ENCODE measurements around the gene MGARP.

The MGARP gene

DNA sequence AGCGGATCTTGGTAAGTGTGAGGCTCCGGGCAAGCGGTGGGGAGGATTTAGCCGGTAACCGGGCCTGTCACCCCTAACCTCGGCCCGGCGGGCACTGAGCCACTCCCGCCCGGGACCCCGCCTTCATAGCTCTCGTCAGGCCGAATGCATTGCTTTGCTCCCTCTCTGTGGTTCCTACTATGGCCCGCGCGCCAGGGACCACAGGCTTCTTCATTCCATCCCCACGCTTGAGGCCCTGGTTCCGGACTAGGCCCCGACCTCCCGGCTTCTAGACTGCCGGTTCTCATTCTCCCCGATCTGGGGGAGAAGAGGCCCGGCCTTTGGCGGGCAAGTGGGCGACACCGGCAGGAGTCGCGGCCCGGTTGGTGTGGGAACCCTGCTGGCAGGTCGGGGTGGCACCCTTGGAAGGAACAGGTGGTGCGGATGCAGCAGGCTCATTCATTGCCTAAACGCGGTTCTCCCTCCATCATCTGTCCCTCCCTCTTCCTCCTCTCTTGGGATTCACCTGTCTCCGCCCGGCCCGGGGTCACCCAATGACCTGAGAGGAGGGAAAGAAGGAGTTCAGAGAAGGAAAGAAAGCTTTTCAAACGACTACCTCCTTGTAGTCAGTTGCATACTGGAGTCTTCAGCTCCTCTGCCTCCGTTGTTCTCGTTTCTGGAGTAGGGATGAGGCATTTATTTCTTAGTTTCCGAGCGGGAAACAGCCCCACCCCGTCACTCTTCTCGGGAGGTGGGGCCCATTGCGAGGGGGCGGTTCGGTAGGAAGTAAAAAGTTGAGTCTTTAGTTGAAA lies 22.0 kb upstream of the MGARP start, which contains the start of gene NDUFC1 (continued):
- TF ChIP-seq, protein P1, sequence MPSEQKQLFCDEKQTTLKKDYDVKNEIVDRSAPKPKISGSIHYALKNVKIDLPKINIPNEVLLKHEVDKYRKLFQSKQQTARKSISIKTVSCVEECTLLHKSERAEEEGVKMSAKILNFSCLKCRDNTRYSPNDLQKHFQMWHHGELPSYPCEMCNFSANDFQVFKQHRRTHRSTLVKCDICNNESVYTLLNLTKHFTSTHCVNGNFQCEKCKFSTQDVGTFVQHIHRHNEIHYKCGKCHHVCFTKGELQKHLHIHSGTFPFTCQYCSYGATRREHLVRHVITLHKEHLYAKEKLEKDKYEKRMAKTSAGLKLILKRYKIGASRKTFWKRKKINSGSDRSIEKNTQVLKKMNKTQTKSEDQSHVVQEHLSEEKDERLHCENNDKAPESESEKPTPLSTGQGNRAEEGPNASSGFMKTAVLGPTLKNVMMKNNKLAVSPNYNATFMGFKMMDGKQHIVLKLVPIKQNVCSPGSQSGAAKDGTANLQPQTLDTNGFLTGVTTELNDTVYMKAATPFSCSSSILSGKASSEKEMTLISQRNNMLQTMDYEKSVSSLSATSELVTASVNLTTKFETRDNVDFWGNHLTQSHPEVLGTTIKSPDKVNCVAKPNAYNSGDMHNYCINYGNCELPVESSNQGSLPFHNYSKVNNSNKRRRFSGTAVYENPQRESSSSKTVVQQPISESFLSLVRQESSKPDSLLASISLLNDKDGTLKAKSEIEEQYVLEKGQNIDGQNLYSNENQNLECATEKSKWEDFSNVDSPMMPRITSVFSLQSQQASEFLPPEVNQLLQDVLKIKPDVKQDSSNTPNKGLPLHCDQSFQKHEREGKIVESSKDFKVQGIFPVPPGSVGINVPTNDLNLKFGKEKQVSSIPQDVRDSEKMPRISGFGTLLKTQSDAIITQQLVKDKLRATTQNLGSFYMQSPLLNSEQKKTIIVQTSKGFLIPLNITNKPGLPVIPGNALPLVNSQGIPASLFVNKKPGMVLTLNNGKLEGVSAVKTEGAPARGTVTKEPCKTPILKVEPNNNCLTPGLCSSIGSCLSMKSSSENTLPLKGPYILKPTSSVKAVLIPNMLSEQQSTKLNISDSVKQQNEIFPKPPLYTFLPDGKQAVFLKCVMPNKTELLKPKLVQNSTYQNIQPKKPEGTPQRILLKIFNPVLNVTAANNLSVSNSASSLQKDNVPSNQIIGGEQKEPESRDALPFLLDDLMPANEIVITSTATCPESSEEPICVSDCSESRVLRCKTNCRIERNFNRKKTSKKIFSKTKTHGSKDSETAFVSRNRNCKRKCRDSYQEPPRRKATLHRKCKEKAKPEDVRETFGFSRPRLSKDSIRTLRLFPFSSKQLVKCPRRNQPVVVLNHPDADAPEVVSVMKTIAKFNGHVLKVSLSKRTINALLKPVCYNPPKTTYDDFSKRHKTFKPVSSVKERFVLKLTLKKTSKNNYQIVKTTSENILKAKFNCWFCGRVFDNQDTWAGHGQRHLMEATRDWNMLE (tag by site-specific recombination; conservative IDR thresholded peaks at IDR 0.05; ENCODE audit: low read depth): no peak
- TF ChIP-seq ZNF521 (tag by site-specific recombination; IDR thresholded peaks at IDR 0.05) (no peak), ZNF621 (tag by site-specific recombination; IDR thresholded peaks at IDR 0.05) (no peak), SP3 (tag by site-specific recombination; IDR thresholded peaks at IDR 0.05) (peak; percentile 71; the same call in 1 of the 2 replicates), ZBTB48 (tag by site-specific recombination; IDR thresholded peaks at IDR 0.05) (0 out of 2 replicates have a peak, but pooled peaks have one; percentile 46), ZNF510 (tag by site-specific recombination; IDR thresholded peaks at IDR 0.05; ENCODE audit: insufficient replicate concordance) (no peak), ZNF391 (tag by site-specific recombination; IDR thresholded peaks at IDR 0.05; ENCODE audit: borderline replicate concordance, low read depth) (no peak), ZNF561 (tag by site-specific recombination; IDR thresholded peaks at IDR 0.05; ENCODE audit: borderline replicate concordance) (no peak), ZNF114 (tag by site-specific recombination; IDR thresholded peaks at IDR 0.05) (no peak), BCL11A (tag by site-specific recombination; IDR thresholded peaks at IDR 0.05; ENCODE audit: low read depth) (no peak), RBAK (tag by site-specific recombination; IDR thresholded peaks at IDR 0.05) (no peak)
- TF ChIP-seq, protein P2, sequence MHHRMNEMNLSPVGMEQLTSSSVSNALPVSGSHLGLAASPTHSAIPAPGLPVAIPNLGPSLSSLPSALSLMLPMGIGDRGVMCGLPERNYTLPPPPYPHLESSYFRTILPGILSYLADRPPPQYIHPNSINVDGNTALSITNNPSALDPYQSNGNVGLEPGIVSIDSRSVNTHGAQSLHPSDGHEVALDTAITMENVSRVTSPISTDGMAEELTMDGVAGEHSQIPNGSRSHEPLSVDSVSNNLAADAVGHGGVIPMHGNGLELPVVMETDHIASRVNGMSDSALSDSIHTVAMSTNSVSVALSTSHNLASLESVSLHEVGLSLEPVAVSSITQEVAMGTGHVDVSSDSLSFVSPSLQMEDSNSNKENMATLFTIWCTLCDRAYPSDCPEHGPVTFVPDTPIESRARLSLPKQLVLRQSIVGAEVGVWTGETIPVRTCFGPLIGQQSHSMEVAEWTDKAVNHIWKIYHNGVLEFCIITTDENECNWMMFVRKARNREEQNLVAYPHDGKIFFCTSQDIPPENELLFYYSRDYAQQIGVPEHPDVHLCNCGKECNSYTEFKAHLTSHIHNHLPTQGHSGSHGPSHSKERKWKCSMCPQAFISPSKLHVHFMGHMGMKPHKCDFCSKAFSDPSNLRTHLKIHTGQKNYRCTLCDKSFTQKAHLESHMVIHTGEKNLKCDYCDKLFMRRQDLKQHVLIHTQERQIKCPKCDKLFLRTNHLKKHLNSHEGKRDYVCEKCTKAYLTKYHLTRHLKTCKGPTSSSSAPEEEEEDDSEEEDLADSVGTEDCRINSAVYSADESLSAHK (tag by site-specific recombination; IDR thresholded peaks at IDR 0.05): no peak
- TF ChIP-seq, protein P3, sequence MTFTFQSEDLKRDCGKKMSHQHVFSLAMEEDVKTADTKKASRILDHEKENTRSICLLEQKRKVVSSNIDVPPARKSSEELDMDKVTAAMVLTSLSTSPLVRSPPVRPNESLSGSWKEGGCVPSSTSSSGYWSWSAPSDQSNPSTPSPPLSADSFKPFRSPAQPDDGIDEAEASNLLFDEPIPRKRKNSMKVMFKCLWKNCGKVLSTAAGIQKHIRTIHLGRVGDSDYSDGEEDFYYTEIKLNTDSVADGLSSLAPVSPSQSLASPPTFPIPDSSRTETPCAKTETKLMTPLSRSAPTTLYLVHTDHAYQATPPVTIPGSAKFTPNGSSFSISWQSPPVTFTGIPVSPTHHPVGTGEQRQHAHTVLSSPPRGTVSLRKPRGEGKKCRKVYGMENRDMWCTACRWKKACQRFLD (tag by site-specific recombination; IDR thresholded peaks at IDR 0.05): 0 out of 2 replicates have a peak, but pooled peaks have one; percentile 35
- TF ChIP-seq, protein P4, sequence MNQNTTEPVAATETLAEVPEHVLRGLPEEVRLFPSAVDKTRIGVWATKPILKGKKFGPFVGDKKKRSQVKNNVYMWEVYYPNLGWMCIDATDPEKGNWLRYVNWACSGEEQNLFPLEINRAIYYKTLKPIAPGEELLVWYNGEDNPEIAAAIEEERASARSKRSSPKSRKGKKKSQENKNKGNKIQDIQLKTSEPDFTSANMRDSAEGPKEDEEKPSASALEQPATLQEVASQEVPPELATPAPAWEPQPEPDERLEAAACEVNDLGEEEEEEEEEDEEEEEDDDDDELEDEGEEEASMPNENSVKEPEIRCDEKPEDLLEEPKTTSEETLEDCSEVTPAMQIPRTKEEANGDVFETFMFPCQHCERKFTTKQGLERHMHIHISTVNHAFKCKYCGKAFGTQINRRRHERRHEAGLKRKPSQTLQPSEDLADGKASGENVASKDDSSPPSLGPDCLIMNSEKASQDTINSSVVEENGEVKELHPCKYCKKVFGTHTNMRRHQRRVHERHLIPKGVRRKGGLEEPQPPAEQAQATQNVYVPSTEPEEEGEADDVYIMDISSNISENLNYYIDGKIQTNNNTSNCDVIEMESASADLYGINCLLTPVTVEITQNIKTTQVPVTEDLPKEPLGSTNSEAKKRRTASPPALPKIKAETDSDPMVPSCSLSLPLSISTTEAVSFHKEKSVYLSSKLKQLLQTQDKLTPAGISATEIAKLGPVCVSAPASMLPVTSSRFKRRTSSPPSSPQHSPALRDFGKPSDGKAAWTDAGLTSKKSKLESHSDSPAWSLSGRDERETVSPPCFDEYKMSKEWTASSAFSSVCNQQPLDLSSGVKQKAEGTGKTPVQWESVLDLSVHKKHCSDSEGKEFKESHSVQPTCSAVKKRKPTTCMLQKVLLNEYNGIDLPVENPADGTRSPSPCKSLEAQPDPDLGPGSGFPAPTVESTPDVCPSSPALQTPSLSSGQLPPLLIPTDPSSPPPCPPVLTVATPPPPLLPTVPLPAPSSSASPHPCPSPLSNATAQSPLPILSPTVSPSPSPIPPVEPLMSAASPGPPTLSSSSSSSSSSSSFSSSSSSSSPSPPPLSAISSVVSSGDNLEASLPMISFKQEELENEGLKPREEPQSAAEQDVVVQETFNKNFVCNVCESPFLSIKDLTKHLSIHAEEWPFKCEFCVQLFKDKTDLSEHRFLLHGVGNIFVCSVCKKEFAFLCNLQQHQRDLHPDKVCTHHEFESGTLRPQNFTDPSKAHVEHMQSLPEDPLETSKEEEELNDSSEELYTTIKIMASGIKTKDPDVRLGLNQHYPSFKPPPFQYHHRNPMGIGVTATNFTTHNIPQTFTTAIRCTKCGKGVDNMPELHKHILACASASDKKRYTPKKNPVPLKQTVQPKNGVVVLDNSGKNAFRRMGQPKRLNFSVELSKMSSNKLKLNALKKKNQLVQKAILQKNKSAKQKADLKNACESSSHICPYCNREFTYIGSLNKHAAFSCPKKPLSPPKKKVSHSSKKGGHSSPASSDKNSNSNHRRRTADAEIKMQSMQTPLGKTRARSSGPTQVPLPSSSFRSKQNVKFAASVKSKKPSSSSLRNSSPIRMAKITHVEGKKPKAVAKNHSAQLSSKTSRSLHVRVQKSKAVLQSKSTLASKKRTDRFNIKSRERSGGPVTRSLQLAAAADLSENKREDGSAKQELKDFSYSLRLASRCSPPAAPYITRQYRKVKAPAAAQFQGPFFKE (tag by site-specific recombination; IDR thresholded peaks at IDR 0.05; ENCODE audit: borderline replicate concordance): no peak
- TF ChIP-seq, protein P5, sequence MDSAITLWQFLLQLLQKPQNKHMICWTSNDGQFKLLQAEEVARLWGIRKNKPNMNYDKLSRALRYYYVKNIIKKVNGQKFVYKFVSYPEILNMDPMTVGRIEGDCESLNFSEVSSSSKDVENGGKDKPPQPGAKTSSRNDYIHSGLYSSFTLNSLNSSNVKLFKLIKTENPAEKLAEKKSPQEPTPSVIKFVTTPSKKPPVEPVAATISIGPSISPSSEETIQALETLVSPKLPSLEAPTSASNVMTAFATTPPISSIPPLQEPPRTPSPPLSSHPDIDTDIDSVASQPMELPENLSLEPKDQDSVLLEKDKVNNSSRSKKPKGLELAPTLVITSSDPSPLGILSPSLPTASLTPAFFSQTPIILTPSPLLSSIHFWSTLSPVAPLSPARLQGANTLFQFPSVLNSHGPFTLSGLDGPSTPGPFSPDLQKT (IDR thresholded peaks at IDR 0.05; ENCODE audit: borderline replicate concordance, low read depth, low read length): no peak
- TF ChIP-seq, protein P6, sequence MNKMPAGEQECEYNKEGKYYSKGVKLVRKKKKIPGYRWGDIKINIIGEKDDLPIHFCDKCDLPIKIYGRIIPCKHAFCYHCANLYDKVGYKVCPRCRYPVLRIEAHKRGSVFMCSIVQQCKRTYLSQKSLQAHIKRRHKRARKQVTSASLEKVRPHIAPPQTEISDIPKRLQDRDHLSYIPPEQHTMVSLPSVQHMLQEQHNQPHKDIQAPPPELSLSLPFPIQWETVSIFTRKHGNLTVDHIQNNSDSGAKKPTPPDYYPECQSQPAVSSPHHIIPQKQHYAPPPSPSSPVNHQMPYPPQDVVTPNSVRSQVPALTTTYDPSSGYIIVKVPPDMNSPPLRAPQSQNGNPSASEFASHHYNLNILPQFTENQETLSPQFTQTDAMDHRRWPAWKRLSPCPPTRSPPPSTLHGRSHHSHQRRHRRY (tag by site-specific recombination; IDR thresholded peaks at IDR 0.05): no peak
- TF ChIP-seq, protein P7, sequence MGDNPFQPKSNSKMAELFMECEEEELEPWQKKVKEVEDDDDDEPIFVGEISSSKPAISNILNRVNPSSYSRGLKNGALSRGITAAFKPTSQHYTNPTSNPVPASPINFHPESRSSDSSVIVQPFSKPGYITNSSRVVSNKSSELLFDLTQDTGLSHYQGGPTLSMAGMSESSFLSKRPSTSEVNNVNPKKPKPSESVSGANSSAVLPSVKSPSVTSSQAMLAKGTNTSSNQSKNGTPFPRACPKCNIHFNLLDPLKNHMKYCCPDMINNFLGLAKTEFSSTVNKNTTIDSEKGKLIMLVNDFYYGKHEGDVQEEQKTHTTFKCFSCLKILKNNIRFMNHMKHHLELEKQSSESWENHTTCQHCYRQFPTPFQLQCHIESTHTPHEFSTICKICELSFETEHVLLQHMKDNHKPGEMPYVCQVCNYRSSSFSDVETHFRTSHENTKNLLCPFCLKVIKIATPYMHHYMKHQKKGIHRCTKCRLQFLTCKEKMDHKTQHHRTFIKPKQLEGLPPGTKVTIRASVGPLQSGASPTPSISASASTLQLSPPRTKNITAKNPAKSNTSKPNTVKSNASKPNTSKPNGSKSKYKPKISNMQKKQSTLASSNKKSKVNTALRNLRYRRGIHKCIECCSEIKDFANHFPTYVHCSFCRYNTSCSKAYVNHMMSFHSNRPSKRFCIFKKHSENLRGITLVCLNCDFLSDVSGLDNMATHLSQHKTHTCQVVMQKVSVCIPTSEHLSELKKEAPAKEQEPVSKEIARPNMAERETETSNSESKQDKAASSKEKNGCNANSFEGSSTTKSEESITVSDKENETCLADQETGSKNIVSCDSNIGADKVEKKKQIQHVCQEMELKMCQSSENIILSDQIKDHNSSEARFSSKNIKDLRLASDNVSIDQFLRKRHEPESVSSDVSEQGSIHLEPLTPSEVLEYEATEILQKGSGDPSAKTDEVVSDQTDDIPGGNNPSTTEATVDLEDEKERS (tag by site-specific recombination; IDR thresholded peaks at IDR 0.05): no peak

Data from HEK293 (cell line).